SU-DHL-6 (cell line): ENCODE data around the gene EFCAB6.

ENCODE experiments used
- H2AFZ ChIP-seq: fragments of 200-600 bp; sonication (generic); 2 replicates; pipeline ENCODE4 v1.6.1; 2014; ENCODE audit warnings: low read depth, mild to moderate bottlenecking, moderate library complexity, mixed read lengths, antibody characterized with exemption, low read length; ENCODE audit not compliant: severe bottlenecking
- H3F3A ChIP-seq: fragments of 200-600 bp; shearing (Covaris generic); 2 replicates; pipeline ENCODE4 v1.6.0; 2016; ENCODE audit warnings: antibody characterized with exemption, mild to moderate bottlenecking; ENCODE audit not compliant: insufficient read depth
- H3K27ac ChIP-seq: fragments of 200-600 bp; sonication (generic); 2 replicates; pipeline ENCODE4 v1.5.1; 2016; ENCODE audit warnings: low read depth, mild to moderate bottlenecking, low read length, moderate library complexity, mixed read lengths
- H3K27me3 ChIP-seq: fragments of 200-600 bp; sonication (generic), shearing (Covaris generic); 2 replicates; pipeline ENCODE4 v1.6.0; 2014; ENCODE audit warnings: mild to moderate bottlenecking, low read length
- H3K36me3 ChIP-seq: fragments of 200-600 bp; sonication (generic); 2 replicates; pipeline ENCODE4 v1.6.1; 2014; ENCODE audit warnings: mild to moderate bottlenecking, low read length, mixed read lengths
- H3K4me2 ChIP-seq: fragments of 300-600, 200-600 bp; shearing (Covaris generic), sonication (generic); 2 replicates; pipeline ENCODE4 v1.6.0; 2014; ENCODE audit warnings: low read length, low read depth, mild to moderate bottlenecking; ENCODE audit not compliant: poor library complexity, severe bottlenecking
- H3K4me3 ChIP-seq: fragments of 200-600 bp; sonication (generic); 2 replicates; pipeline ENCODE4 v1.5.1; 2014; ENCODE audit warnings: antibody characterized with exemption, low read length, mild to moderate bottlenecking, mixed read lengths; ENCODE audit not compliant: insufficient read depth, poor library complexity, severe bottlenecking
- H3K79me2 ChIP-seq: fragments of 200-600 bp; sonication (generic); 2 replicates; pipeline ENCODE4 v1.6.1; 2014; ENCODE audit warnings: mild to moderate bottlenecking, low read length, moderate library complexity; ENCODE audit not compliant: insufficient read depth
- H3K9ac ChIP-seq: fragments of 200-600 bp; sonication (generic); 2 replicates; pipeline ENCODE4 v1.7.0; 2014; ENCODE audit warnings: mild to moderate bottlenecking, low read length
- H3K9me2 ChIP-seq: fragments of 200-600 bp; sonication (generic); replicated peaks from 2 replicates; pipeline ENCODE4 v1.6.1; 2014; ENCODE audit warnings: low read length; ENCODE audit not compliant: insufficient read depth
- H3K9me3 ChIP-seq: fragments of 200-600 bp; sonication (generic); 2 replicates; pipeline ENCODE4 v1.6.1; 2014; ENCODE audit warnings: low read length, mixed read lengths; ENCODE audit not compliant: insufficient read depth
- H4K20me1 ChIP-seq: fragments of 200-600 bp; sonication (generic); 2 replicates; pipeline ENCODE4 v1.6.1; 2014; ENCODE audit warnings: low read depth, mild to moderate bottlenecking, antibody characterized with exemption, low read length, moderate library complexity, mixed read lengths
- CTCF ChIP-seq: fragments of 200-600 bp; sonication (generic); IDR thresholded peaks from one replicate; pipeline ENCODE4 v1.5.1; 2017; ENCODE audit warnings: antibody characterized with exemption, mild to moderate bottlenecking, low read length, moderate library complexity; ENCODE audit not compliant: insufficient read depth, poor library complexity, severe bottlenecking
- EZH2phosphoT487 ChIP-seq: fragments of 200-600 bp; sonication (generic), shearing (Covaris generic); conservative IDR thresholded peaks from 2 replicates; pipeline ENCODE4 v1.6.1; 2018; ENCODE audit warnings: mild to moderate bottlenecking, antibody characterized with exemption, low read length, moderate library complexity, mixed read lengths

EFCAB6 gene

DNA sequence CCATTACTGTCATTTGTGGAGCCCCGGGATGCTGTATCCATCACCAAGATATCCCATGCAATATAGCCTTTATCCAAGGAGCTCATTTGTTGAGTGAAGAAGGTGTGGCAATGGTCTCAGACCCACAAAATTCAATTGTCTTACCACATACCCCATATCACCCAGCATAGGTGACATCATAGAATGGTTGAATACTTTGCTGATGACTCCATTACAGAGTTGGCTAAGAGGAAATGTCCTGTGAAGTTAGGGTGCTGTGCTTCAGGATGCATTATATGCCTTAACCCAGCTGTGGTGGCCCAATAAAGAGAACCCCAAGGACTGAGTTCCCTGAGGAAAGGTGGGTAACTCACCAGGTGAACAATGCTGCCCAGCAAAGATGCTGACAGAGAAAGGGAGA lies 113.7 kb downstream of the EFCAB6 start:
- H3K9me2 ChIP-seq, result no peaks in the 10 kb centered on the region
- no peak overlapping the region for H3K9ac ChIP-seq
- no peak overlapping the region for H2AFZ ChIP-seq
- H3K36me3 ChIP-seq, result no peaks in the 10 kb centered on the region
- TF ChIP-seq CTCF (no peak), EZH2phosphoT487 (no peak)
- no peak overlapping the region for H3K4me2 ChIP-seq
- H3K79me2 ChIP-seq, result no peaks in the 10 kb centered on the region
- no peaks in the 10 kb centered on the region for H3K9me3 ChIP-seq
- no peak overlapping the region for H3K27ac ChIP-seq
- no peaks in the 10 kb centered on the region for H3F3A ChIP-seq
- no peaks in the 10 kb centered on the region for H4K20me1 ChIP-seq
- H3K4me3 ChIP-seq, result no peak overlapping the region
- no peaks in the 10 kb centered on the region for H3K27me3 ChIP-seq

DNA sequence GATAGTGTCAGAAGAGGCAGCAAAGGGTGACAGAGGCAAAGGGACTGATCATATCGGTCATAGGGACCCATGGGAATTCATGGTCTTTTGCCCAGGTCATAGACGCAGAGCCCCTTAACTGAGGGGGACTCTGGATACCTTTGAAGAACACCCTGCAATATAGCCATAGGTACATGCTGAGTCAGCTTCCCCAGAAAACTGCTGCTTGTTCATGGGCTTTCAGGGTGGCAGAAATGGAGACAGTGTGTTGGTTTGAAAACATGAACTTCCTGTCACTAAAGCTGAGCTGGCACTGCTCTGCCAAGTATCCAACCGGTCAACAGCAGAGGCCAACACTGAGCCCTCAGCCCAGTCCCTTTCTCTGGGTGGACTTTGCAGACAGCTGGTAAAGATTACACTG lies 114.2 kb downstream of the EFCAB6 start:
- Histone ChIP-seq H3K4me3 (no peak overlapping the region), H4K20me1 (no peaks in the 10 kb centered on the region), H3K79me2 (no peaks in the 10 kb centered on the region), H3K9me3 (no peaks in the 10 kb centered on the region), H3K36me3 (no peaks in the 10 kb centered on the region), H3F3A (no peaks in the 10 kb centered on the region), H3K4me2 (no peak overlapping the region), H3K9me2 (no peaks in the 10 kb centered on the region), H3K9ac (no peak overlapping the region), H2AFZ (no peak overlapping the region), H3K27ac (no peak overlapping the region), H3K27me3 (no peaks in the 10 kb centered on the region)
- TF ChIP-seq EZH2phosphoT487 (no peak), CTCF (no peak)

- H3K4me3 ChIP-seq, result no peak overlapping the region
- H3K4me2 ChIP-seq, result no peak overlapping the region
- no peaks in the 10 kb centered on the region for H4K20me1 ChIP-seq
- no peaks in the 10 kb centered on the region for H3K36me3 ChIP-seq
- H3F3A ChIP-seq, result no peaks in the 10 kb centered on the region
- H3K9ac ChIP-seq, result no peak overlapping the region
- H3K27ac ChIP-seq, result no peak overlapping the region
- H3K79me2 ChIP-seq, result no peaks in the 10 kb centered on the region
- no peak overlapping the region for H2AFZ ChIP-seq
- no peaks in the 10 kb centered on the region for H3K27me3 ChIP-seq
- H3K9me3 ChIP-seq, result no peaks in the 10 kb centered on the region
- H3K9me2 ChIP-seq, result no peaks in the 10 kb centered on the region
- TF ChIP-seq EZH2phosphoT487 (no peak), CTCF (no peak)
These were observed 118.9 kb downstream of the EFCAB6 start for GRCh38 chr22:43693249-43693648.

GRCh38 chr22:43689356-43689755 lies 122.7 kb downstream of the EFCAB6 start:
- Histone ChIP-seq H3F3A (no peaks in the 10 kb centered on the region), H3K4me3 (no peak overlapping the region), H3K9me3 (no peaks in the 10 kb centered on the region), H4K20me1 (no peaks in the 10 kb centered on the region), H3K9me2 (no peaks in the 10 kb centered on the region), H3K36me3 (no peaks in the 10 kb centered on the region), H3K9ac (no peak overlapping the region), H2AFZ (no peak overlapping the region), H3K27me3 (no peaks in the 10 kb centered on the region), H3K27ac (no peak overlapping the region), H3K79me2 (no peaks in the 10 kb centered on the region), H3K4me2 (no peak overlapping the region)
- TF ChIP-seq CTCF (no peak), EZH2phosphoT487 (no peak)
